GM19397 (cell line): ENCODE measurements around the gene MAIP1.
"Not testable (repeated sequence)": the region's sequence is repeated elsewhere in the genome, so short reads cannot be mapped to it uniquely, and the experiment has no call there.

ENCODE experiments used
- ATAC-seq: cut with Tn5 transposase; IDR thresholded peaks from one replicate; pipeline ENCODE4 v1.9.1; 2021; ENCODE audit warnings: mild to moderate bottlenecking, moderate library complexity; ENCODE audit not compliant: unreplicated experiment

MAIP1 gene, protein sequence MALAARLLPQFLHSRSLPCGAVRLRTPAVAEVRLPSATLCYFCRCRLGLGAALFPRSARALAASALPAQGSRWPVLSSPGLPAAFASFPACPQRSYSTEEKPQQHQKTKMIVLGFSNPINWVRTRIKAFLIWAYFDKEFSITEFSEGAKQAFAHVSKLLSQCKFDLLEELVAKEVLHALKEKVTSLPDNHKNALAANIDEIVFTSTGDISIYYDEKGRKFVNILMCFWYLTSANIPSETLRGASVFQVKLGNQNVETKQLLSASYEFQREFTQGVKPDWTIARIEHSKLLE

DNA sequence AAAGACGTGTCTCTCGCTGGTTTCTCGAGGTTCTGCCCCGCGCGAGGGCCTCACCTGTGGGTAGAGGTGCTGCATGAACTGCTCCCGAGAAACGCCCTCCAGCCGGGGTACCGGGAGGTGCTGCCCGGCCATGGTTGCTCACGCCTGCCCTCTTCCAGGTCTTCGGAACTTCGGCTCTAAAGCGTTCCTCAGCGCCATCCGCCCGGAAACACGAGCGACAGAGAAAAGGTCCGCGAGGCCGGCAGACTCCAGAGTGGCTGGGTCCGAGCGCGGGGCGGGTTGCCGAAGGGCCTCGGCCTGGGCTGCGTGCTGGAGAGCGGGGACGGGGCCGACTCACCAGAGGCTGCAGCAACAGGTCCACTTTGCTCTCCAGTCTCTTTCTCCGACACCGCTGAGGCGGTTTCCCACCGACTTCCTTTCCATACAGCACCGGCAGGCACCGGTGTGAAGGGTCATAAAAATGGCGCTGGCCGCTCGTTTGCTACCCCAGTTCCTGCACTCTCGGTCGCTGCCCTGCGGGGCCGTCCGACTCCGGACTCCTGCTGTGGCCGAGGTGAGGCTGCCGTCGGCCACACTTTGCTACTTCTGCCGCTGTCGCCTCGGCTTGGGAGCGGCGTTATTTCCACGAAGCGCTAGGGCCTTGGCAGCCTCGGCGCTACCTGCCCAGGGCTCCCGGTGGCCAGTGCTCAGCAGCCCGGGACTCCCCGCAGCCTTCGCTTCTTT, at the start of gene MAIP1, which contains the start of gene TYW5:
MAIP1 (plus strand) TSS at position 244 of the 723 bp plus-strand sequence; CDS start at position 461, 217 bp downstream.
TYW5 (minus strand) TSS at position 153 of the 723 bp plus-strand sequence; CDS start at position 132, 21 bp downstream.
- ATAC-seq: peak; percentile 88

DNA sequence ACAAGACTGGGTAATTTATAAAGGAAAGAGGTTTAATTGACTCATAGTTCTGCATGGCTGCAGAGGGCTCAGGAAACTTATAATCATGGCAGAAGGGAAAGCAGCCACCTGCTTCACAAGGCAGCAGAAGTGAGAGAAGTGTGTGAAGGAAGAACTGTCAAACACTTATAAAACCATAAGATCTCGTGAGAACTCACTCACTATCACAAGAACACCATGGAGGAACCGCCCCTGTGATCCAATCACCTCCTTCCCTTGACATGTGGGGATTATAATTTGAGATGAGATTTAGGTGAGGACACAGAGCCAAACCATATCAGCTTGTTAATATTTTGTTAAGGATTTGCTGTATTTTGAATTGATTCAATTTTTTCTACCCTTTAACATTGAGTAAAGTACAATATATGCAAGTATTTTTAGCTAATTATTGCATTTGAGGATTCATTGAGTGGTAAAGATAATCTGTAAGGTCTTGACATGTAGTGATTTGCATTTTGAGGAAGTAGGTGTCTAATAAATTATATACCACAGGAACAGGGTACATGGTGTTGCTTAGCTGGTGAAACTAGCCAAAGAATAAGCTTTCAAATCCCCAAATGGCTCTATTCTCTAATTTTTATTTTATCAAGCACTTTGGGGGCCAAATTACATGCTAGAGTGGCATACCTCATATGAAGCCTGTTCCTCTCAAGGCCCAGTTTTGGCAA, 48.2 kb upstream of the MAIP1 start:
- ATAC-seq: no peak

DNA sequence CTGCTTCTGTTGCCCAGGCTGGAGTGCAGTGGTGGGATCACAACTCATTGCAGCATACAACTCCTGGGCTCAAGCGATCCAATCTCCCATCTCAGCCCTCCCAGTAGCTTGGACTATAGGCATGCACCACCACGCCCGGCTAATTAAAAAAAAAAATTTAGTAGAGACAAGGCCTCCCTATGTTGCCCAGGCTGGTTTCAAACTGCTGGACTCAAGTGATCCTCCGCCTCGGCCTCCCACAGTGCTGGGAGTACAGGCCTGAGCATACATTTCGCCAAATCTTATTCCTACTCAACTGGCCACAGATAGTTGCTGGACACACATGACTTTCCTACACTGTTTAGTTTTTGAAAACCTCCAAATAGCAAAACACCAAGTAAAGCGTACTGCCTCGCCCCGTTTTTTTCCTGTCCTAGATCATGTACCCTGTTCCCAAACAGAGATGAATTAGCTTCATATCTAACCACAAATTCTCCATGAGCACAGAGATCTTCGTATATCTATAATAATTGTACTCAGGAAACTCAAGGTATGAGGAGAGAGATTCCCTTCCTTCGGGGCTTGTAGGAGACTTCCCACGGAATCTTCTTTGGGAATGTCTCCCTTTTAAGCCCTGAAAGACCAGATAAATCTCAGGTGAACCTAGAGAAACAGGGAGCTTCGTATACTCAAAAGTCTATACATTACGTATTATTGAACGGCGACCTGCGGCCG, 44.9 kb upstream of the MAIP1 start:
- ATAC-seq: no peak

DNA sequence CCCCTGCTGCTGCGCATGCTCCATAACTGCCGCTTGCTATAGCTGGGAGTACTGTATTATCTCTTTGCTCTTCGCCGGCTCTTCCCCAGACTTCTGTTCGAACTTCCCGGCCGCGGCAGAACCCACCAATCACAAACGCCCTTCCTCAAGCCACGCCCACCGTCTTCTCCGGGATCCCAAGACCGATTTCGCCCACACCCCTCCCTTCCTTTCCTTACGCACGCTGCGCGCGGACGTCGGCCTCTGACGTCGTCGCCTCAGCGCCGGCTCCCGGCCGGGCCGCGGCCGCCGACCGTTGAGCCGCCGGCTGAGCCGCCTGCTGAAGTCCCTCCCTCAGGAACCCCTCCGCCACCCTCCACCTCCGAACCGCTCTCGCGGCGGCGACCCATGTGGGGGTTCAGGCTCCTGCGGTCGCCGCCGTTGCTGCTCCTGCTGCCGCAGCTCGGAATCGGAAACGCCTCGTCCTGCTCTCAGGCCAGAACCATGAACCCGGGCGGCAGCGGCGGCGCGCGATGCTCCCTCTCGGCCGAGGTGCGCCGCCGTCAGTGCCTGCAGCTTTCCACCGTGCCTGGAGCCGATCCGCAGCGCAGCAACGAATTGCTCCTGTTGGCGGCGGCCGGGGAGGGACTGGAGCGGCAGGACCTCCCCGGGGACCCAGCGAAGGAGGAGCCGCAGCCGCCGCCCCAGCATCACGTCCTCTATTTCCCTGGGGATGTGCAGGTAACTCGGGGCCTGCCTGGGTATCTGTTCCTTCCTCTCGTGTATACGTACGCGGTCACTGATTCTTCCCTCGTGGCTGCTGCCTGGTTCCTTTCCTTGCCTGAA, 44.1 kb upstream of the MAIP1 start, which contains the start of gene C2orf69:
C2orf69 (plus strand) TSS at position 242 of the 825 bp plus-strand sequence; CDS start at position 388, 146 bp downstream.
- peak; percentile 91 for ATAC-seq

- ATAC-seq: no peak
Measured at GRCh38 chr2:199911877-199912161, 43.6 kb upstream of the MAIP1 start.

DNA sequence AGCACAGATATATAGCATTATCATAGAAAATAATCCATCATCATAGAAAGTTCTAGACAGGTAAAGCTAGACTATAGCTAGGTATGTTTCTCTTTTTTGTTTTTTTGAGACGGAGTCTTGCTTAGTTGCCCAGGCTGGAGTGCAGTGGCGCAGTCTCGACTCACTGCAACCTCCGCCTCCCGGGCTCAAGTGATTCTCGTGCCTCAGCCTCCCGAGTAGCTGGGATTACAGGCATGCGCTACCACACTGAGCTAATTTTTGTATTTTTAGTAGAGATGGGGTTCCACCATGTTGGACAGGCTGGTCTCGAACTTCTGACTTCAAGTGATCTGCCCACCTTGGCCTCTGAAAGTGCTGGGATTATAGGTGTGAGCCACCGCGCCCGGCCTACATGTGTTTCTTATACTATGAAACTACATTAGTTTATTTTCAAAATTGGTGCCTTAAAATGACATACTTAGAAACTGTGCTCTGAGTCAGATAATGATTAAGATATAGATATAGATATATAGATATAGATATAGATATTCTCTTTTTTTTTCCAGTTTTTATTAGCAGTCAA, 42.7 kb upstream of the MAIP1 start:
- not testable (repeated sequence) for ATAC-seq

- ATAC-seq: no peak
Measured at GRCh38 chr2:199914372-199914958, 40.9 kb upstream of the MAIP1 start.

DNA sequence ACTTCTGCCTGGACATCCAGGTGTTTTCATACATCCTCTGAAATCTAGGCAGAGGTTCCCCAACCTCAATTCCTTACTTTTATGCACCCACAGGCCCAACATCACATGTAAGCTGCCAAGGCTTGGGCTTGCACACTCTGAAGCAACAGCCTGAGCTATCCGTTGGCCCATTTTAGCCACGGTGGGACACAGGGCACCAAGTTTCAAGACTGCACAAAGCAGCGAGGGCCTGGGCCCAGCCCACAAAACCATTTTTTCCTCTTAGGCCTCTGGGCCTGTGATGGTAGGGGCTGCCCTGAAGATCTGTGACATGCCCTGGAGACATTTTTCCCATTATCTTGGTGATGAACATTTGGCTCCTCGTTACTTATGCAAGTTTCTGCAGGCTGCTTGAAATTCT, 38.4 kb upstream of the MAIP1 start:
- ATAC-seq: no peak

GRCh38 chr2:199922856-199923255, 32.5 kb upstream of the MAIP1 start:
- no peak for ATAC-seq

GRCh38 chr2:199923924-199924323, 31.5 kb upstream of the MAIP1 start:
- no peak for ATAC-seq

GRCh38 chr2:199926806-199927205, 28.6 kb upstream of the MAIP1 start:
- no peak for ATAC-seq

- ATAC-seq: no peak
Measured at GRCh38 chr2:199928226-199928625, 27.2 kb upstream of the MAIP1 start.

DNA sequence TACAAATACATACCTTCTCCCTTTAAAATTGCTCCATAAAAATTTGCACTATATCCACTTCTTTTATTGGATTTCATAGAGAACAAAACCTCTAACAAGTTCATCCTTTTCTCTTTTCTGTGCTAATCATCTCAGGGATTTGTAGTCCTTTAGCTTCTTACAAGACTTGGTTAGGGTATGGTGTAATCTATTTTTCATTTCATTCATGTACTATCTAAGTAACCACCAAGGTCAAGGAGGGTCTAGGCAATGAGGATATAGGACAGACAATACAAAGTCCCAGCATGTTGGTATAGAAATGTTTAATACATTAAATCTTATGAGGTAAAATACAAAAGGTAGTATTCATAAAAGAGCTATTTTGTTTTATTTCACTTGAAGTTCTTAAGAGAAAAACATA, 26.8 kb upstream of the MAIP1 start:
- ATAC-seq: no peak

DNA sequence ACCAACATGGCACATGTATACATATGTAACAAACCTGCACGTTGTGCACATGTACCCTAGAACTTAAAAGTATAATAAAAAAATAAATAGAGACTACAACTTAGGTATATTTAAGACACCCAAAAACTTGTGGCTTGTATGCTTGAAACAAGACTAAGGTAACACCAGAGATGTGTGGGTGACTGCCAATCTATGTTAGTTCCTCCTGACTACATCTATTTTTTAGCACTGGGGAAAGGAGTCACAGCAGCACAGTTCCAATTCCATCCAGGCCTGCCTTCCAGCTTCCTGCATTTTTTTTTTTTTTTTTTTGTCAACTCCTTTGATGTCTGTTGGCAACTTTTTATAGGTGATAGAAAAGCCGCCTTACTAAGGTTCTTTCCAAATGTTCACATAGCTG, 26.1 kb upstream of the MAIP1 start:
- no peak for ATAC-seq

- no peak for ATAC-seq
Measured at GRCh38 chr2:199932312-199932855, 23.0 kb upstream of the MAIP1 start.

DNA sequence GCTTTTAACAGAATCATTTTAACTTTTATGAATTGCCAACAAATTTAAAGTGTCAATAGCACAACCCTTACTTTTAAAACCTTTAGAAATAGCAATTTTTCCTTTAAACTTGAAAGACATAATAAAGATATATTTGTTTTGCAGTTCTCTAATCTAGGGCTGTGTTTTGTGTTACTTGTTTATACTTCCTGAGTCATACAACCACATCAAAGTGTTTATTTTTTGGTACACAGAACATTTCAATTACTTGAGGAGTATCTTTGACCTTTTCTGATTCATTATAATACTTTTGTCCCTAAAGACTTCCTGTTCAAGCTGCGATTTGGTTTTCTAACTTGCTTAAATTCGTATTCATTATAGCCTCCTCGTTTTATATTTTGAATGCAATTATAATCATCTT, 21.9 kb upstream of the MAIP1 start:
- no peak for ATAC-seq

- no peak for ATAC-seq
Measured at GRCh38 chr2:199936554-199936953, 18.8 kb upstream of the MAIP1 start.

- ATAC-seq: no peak
Measured at GRCh38 chr2:199940373-199940772, 15.0 kb upstream of the MAIP1 start.

DNA sequence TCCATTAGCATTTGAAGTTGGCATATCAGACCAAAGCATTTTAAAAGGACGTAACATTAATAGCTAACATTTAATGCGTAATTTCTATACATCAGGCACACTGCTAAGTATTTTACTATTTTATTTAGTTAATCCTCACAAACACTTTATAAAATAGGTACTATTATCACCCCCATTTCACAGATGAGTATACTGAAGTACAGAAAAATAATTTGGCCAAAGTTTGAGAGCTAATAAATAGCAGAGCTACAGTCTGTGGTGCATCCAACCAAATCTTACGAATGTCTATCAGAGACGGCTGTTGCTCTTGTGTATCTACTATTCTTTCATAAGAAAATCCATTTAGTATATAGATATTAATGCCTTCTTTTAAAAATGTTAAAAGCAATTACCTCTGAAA, 12.0 kb upstream of the MAIP1 start:
- ATAC-seq: no peak
